MM.1S (cell line): ENCODE data around the gene MPPED1.

Source experiments
- DNase-seq: peaks from one replicate; pipeline ENCODE4 v3.0.0-alpha.2; 2015
- H2AFZ ChIP-seq: fragments of 300-600 bp; sonication (generic); 2 replicates; pipeline ENCODE4 v1.6.0; 2016; ENCODE audit warnings: antibody characterized with exemption, low read length
- H3F3A ChIP-seq: fragments of 300-600 bp; sonication (generic); 2 replicates; pipeline ENCODE4 v1.6.1; 2016; ENCODE audit warnings: mild to moderate bottlenecking, antibody characterized with exemption, low read length, moderate library complexity, mixed read lengths; ENCODE audit not compliant: insufficient read depth
- H3K27ac ChIP-seq: fragments of 300-600 bp; sonication (generic); 2 replicates; pipeline ENCODE4 v1.5.1; 2016; ENCODE audit warnings: mild to moderate bottlenecking, low read length
- H3K27me3 ChIP-seq: fragments of 300-600 bp; sonication (generic); replicated peaks from 2 replicates; pipeline ENCODE4 v1.6.0; 2016; ENCODE audit warnings: low read length; ENCODE audit not compliant: insufficient read depth
- H3K36me3 ChIP-seq: fragments of 300-600 bp; sonication (generic); replicated peaks from 2 replicates; pipeline ENCODE4 v1.6.1; 2016; ENCODE audit warnings: mild to moderate bottlenecking, low read length, mixed read lengths; ENCODE audit not compliant: insufficient read depth
- H3K4me1 ChIP-seq: fragments of 300-600 bp; sonication (generic); 2 replicates; pipeline ENCODE4 v1.6.1; 2016; ENCODE audit warnings: low read length, mixed read lengths
- H3K4me2 ChIP-seq: fragments of 300-600 bp; sonication (generic); 2 replicates; pipeline ENCODE4 v1.6.0; 2016; ENCODE audit warnings: low read depth, low read length
- H3K4me3 ChIP-seq: fragments of 300-600 bp; sonication (generic); 2 replicates; pipeline ENCODE4 v1.5.1; 2016; ENCODE audit warnings: low read length, mixed read lengths
- H3K79me2 ChIP-seq: fragments of 300-600 bp; sonication (generic); 2 replicates; pipeline ENCODE4 v1.6.1; 2016; ENCODE audit warnings: mixed run types, low read length, mixed read lengths
- H3K9ac ChIP-seq: fragments of 300-600 bp; sonication (generic); 2 replicates; pipeline ENCODE4 v1.6.1; 2016; ENCODE audit warnings: low read length, mixed read lengths
- H3K9me2 ChIP-seq: fragments of 300-600 bp; sonication (generic); replicated peaks from 2 replicates; pipeline ENCODE4 v1.6.1; 2016; ENCODE audit warnings: mild to moderate bottlenecking, low read length, mixed read lengths; ENCODE audit not compliant: insufficient read depth
- H3K9me3 ChIP-seq: fragments of 300-600 bp; sonication (generic); replicated peaks from 2 replicates; pipeline ENCODE4 v1.6.1; 2016; ENCODE audit warnings: mild to moderate bottlenecking, low read length, mixed read lengths; ENCODE audit not compliant: insufficient read depth
- H4K20me1 ChIP-seq: fragments of 300-600 bp; sonication (generic); 2 replicates; pipeline ENCODE4 v1.6.1; 2016; ENCODE audit warnings: mild to moderate bottlenecking, low read length, moderate library complexity, mixed read lengths; ENCODE audit not compliant: insufficient read depth
- CTCF ChIP-seq: fragments of 300-600 bp; sonication (generic); IDR thresholded peaks from 2 replicates; pipeline ENCODE4 v1.5.1; 2016; ENCODE audit warnings: antibody characterized with exemption, low read length, mixed read lengths
- EZH2 ChIP-seq: fragments of 300-600 bp; sonication (generic); optimal IDR thresholded peaks from 2 replicates; pipeline ENCODE3; 2017; ENCODE audit warnings: low read depth, mild to moderate bottlenecking, antibody characterized with exemption, low read length, mixed read lengths
- EZH2phosphoT487 ChIP-seq: fragments of 300-600 bp; sonication (generic); IDR thresholded peaks from 2 replicates; pipeline ENCODE4 v1.6.1; 2018; ENCODE audit warnings: antibody characterized with exemption, low read length

Gene MPPED1

GRCh38 chr22:43425976-43426785, 14.4 kb downstream of the MPPED1 start:
- Histone ChIP-seq H4K20me1 (no peaks in the 10 kb centered on the region), H3K36me3 (no peaks in the 10 kb centered on the region), H2AFZ (no peak overlapping the region), H3K27ac (no peak overlapping the region), H3K9me3 (no peaks in the 10 kb centered on the region), H3F3A (no peaks in the 10 kb centered on the region), H3K9me2 (no peaks in the 10 kb centered on the region), H3K27me3 (peaks cover 97% of the 10 kb centered on the region), H3K79me2 (no peaks in the 10 kb centered on the region), H3K4me2 (no peak overlapping the region), H3K9ac (no peak overlapping the region), H3K4me3 (no peak overlapping the region), H3K4me1 (no peaks in the 10 kb centered on the region)
- no peak for TF ChIP-seq CTCF
- no peak for TF ChIP-seq EZH2
- TF ChIP-seq EZH2phosphoT487: no peak
- DNase-seq: no peak

DNA sequence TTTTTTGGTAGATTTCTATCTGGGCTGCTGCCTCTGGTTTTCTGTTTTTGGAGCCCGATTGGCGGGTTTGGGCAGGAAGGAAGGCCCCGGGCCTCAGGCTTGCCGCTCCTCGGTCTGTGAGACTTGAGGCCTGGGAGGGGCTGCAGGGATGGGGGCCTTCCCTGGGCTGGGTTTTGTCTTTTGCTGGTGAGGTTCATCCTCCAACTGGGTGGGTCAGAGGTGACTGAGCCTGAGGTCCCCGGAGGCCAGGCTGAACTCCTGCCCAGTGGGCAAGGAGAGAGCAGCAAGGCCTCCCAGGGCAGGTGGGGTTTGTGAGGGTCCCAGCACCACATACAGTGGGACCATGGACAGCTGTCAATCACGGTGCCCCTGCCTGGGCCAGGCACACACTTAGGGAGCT, 15.0 kb downstream of the MPPED1 start:
- Histone ChIP-seq H3K9me3 (no peaks in the 10 kb centered on the region), H3K4me2 (no peak overlapping the region), H4K20me1 (no peaks in the 10 kb centered on the region), H3K9me2 (no peaks in the 10 kb centered on the region), H3K79me2 (no peaks in the 10 kb centered on the region), H2AFZ (no peak overlapping the region), H3F3A (no peaks in the 10 kb centered on the region), H3K27me3 (peaks cover 97% of the 10 kb centered on the region), H3K4me3 (no peak overlapping the region), H3K36me3 (no peaks in the 10 kb centered on the region), H3K27ac (no peak overlapping the region), H3K9ac (no peak overlapping the region), H3K4me1 (no peaks in the 10 kb centered on the region)
- DNase-seq: no peak
- no peak for TF ChIP-seq EZH2
- TF ChIP-seq EZH2phosphoT487: no peak
- TF ChIP-seq CTCF: no peak

DNA sequence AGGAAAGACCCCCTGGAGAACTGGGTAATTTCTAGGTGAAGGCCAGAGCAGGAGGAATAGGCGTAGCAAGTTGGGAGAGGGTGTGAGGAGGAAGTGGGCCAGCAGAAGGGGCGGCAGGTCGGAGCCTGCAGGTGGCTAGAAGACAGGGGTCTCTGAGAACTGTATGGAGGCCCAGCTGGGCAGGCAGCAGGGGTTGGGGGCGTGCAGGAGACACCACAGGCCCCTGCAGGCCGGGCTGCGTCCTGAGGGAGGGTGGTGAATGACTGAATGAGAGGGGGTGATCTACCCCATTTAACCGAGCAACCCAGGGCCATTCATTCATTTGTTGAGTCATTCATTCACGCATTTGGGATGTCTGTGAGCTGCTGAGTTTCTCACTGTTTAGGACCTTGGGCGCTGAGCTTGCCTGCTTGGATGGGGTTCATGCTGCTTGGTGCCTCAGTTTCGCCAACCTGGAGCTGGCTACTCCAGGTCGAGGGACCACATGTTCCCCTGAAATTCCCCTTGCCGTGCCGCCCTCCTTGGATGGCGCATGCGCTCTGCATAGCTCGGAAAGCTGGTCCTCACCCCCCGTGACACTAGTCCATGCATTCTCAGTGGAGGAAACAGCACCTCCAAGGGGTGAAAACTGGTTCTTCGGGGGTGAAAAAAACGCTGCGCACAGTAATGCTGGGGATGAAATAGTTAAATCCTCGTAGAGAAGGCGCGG, 15.6 kb downstream of the MPPED1 start:
- Histone ChIP-seq H4K20me1 (no peaks in the 10 kb centered on the region), H3K9ac (no peak overlapping the region), H3K4me3 (no peak overlapping the region), H2AFZ (no peak overlapping the region), H3K9me3 (no peaks in the 10 kb centered on the region), H3K36me3 (no peaks in the 10 kb centered on the region), H3K4me2 (no peak overlapping the region), H3K9me2 (no peaks in the 10 kb centered on the region), H3F3A (no peaks in the 10 kb centered on the region), H3K79me2 (no peaks in the 10 kb centered on the region), H3K27me3 (peaks cover 96% of the 10 kb centered on the region), H3K4me1 (no peaks in the 10 kb centered on the region), H3K27ac (no peak overlapping the region)
- TF ChIP-seq EZH2phosphoT487 (no peak), EZH2 (no peak), CTCF (no peak)
- no peak for DNase-seq
